ENCODE results near the gene ABCD1. TPM values are rescaled to one million over a fixed set of nuclear protein-coding genes. Genes with fewer than 3 reads are reported as not detected.
A peak's percentile ranks its signal among the peaks of the same experiment; 100 is the strongest.

Gene ABCD1
- total and polyA plus RNA-seq, 9 of the 15 experiments (the other 6 are each of a cell fraction or from before 2014, with no cell fraction given), result 0.07 to 6.9 (median 2.2) TPM

DNA sequence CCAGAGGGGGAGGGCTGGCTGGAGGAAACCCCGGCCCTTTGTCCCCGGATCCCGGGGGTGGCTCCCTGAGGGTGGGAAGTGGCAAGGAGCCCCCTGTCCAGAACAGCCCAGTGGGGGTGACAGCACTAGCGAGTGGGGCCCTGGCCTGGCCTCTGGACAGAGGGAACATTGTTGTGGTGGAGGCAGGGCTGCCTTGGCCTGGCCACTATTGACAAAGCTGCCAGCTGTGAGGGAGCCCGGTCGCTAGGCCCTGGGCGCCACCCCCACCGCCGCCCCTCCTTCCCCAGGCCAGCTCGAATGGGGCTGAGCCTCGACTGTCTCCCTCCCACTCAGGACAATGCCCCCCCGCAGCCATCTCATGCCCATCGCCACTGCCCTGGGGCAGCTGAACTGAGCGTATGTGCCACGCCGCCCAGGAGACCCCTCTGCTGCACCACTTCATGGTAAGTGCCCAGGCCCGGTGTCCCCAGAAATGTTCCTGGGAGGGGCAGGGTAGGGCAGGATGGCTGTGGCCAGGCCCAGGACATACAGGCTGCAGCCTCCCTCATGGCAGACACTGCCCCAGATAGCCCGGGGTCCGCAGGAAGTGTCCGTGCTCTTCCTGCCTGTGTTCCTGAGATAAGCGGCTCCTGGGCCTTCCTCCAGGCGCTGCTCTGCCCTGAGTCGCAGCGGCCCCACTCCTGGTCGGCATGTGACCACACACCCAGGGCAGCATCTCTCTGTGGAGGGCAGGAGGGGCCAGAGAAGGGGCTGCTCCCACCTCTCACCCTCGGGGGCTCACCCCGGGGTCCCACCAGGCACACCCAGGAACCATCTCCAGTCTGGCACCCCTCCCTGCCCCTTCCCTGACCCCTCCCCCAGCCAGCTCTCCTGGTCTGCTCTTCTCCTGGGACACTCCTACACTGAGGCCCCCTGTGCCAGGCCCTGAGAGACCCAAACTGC lies 40.8 kb downstream of the ABCD1 start (continued):
- TF ChIP-seq, protein P1, sequence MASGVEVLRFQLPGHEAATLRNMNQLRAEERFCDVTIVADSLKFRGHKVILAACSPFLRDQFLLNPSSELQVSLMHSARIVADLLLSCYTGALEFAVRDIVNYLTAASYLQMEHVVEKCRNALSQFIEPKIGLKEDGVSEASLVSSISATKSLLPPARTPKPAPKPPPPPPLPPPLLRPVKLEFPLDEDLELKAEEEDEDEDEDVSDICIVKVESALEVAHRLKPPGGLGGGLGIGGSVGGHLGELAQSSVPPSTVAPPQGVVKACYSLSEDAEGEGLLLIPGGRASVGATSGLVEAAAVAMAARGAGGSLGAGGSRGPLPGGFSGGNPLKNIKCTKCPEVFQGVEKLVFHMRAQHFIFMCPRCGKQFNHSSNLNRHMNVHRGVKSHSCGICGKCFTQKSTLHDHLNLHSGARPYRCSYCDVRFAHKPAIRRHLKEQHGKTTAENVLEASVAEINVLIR (CRISPR knock-in tag; IDR thresholded peaks at IDR 0.05), result no peak
- TF ChIP-seq BRD9 (IDR thresholded peaks at IDR 0.05; ENCODE audit: low read depth, partially characterized antibody), result no peak
- no peak for TF ChIP-seq ZNF780A (CRISPR knock-in tag; IDR thresholded peaks at IDR 0.05)
- TF ChIP-seq TEAD2 (tag; IDR thresholded peaks at IDR 0.05), result no peak
- no peak for TF ChIP-seq RBM14 (IDR thresholded peaks at IDR 0.05; ENCODE audit: borderline replicate concordance, insufficient read depth, low read depth, low read length)
- no peak for TF ChIP-seq ETS2 (tag; IDR thresholded peaks at IDR 0.05; ENCODE audit: borderline replicate concordance, poor library complexity, severe bottlenecking)
- TF ChIP-seq GTF2F1 (IDR thresholded peaks at IDR 0.05; ENCODE audit: low read depth, low read length), result no peak
- no peak for TF ChIP-seq ZNF282 (CRISPR knock-in tag; IDR thresholded peaks at IDR 0.05)
- TF ChIP-seq, protein P2, sequence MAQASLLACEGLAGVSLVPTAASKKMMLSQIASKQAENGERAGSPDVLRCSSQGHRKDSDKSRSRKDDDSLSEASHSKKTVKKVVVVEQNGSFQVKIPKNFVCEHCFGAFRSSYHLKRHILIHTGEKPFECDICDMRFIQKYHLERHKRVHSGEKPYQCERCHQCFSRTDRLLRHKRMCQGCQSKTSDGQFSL (CRISPR knock-in tag; IDR thresholded peaks at IDR 0.05), result peak; percentile 79
- TF ChIP-seq, protein P2 (tag; IDR thresholded peaks at IDR 0.05), result no peak
- no peak for TF ChIP-seq TSC22D4 (tag; IDR thresholded peaks at IDR 0.05)
- no peak for TF ChIP-seq SMAD3 (CRISPR knock-in tag; conservative IDR thresholded peaks at IDR 0.05)
- TF ChIP-seq MCM7 (IDR thresholded peaks at IDR 0.05), result no peak
- peak; percentile 40; the same call in 1 of the 2 replicates for TF ChIP-seq PHF8 (IDR thresholded peaks at IDR 0.05; ENCODE audit: borderline replicate concordance, low read length)
- no peak for TF ChIP-seq JUNB (CRISPR knock-in tag; conservative IDR thresholded peaks at IDR 0.05)
- TF ChIP-seq SMARCE1 (IDR thresholded peaks at IDR 0.05), result peak; percentile 75; the same call in 1 of the 2 replicates
- TF ChIP-seq U2AF1 (optimal IDR thresholded peaks at IDR 0.05; ENCODE audit: low read depth, low read length), result no peak
- no peak for TF ChIP-seq HNRNPLL (IDR thresholded peaks at IDR 0.05; ENCODE audit: low read depth, low read length, poor library complexity, severe bottlenecking)
- peak; percentile 92 for TF ChIP-seq GATA2 (CRISPR knock-in tag; IDR thresholded peaks at IDR 0.05)
- no peak for TF ChIP-seq FUS (optimal IDR thresholded peaks at IDR 0.05; ENCODE audit: low read depth, low read length)
- no peak for TF ChIP-seq ZNF232 (CRISPR knock-in tag; IDR thresholded peaks at IDR 0.05)
- TF ChIP-seq, protein P3, sequence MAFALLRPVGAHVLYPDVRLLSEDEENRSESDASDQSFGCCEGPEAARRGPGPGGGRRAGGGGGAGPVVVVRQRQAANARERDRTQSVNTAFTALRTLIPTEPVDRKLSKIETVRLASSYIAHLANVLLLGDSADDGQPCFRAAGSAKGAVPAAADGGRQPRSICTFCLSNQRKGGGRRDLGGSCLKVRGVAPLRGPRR (CRISPR knock-in tag; IDR thresholded peaks at IDR 0.05), result no peak
- TF ChIP-seq SRSF3 (IDR thresholded peaks at IDR 0.05; ENCODE audit: insufficient read depth, low read length), result no peak
- no peak for TF ChIP-seq HMG20B (CRISPR knock-in tag; IDR thresholded peaks at IDR 0.05)
- TF ChIP-seq HNRNPUL1 (IDR thresholded peaks at IDR 0.05; ENCODE audit: low read length), result no peak
- TF ChIP-seq ZFP30 (CRISPR knock-in tag; IDR thresholded peaks at IDR 0.05; ENCODE audit: borderline replicate concordance), result no peak
